ENCODE data around the gene LTBP2.
A peak's percentile ranks its signal among the peaks of the same experiment; 100 is the strongest.

LTBP2 gene

DNA sequence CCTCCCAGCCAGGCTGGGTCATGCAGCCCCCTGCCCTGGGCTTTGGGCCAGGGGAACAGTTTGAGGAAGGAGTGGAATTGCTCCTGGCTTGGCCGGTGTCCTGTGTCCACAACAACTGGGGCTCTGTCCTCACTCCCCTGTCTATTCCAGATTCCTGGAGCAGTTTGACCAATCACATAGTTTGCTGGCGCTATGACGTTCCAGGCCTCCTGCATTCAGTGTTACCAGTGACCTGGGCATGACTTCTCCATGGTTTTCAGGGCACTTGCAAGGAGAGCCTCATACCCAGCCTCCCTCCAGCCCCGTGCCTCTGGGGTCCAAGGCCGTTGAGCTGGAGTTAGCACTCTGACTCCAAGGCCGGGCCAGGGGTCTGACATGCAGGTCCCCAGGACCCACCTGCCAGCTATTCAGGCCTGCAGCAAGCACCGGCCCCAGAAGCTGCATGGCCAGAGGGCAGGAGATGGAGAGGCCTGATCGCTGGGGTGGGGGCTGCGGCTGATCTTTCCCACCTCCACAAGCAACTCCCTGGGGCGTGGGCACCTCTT is 84.2 kb downstream of the LTBP2 start:
- no peak for TF ChIP-seq POLR2A (IDR thresholded peaks at IDR 0.05; ENCODE audit: low read depth, low read length)
- DNase-seq (ENCODE audit: insufficient read length, low spot score), result no peak
- no peak for FAIRE-seq

- no peak for TF ChIP-seq POLR2A (IDR thresholded peaks at IDR 0.05; ENCODE audit: low read depth, low read length)
- no peak for FAIRE-seq
- no peak for DNase-seq (ENCODE audit: insufficient read length, low spot score)
Measured at GRCh38 chr14:74526854-74527585, 85.0 kb downstream of the LTBP2 start.

GRCh38 chr14:74525361-74525851 is 86.6 kb downstream of the LTBP2 start:
- DNase-seq (ENCODE audit: insufficient read length, low spot score), result no peak
- no peak for TF ChIP-seq POLR2A (IDR thresholded peaks at IDR 0.05; ENCODE audit: low read depth, low read length)
- FAIRE-seq, result no peak

GRCh38 chr14:74524812-74525135 is 87.3 kb downstream of the LTBP2 start:
- DNase-seq (ENCODE audit: insufficient read length, low spot score), result no peak
- no peak for TF ChIP-seq POLR2A (IDR thresholded peaks at IDR 0.05; ENCODE audit: low read depth, low read length)
- no peak for FAIRE-seq

- DNase-seq (ENCODE audit: insufficient read length, low spot score) (no peak), FAIRE-seq (no peak)
- TF ChIP-seq POLR2A (IDR thresholded peaks at IDR 0.05; ENCODE audit: low read depth, low read length), result no peak
Measured at GRCh38 chr14:74524076-74524811, 87.8 kb downstream of the LTBP2 start.

DNA sequence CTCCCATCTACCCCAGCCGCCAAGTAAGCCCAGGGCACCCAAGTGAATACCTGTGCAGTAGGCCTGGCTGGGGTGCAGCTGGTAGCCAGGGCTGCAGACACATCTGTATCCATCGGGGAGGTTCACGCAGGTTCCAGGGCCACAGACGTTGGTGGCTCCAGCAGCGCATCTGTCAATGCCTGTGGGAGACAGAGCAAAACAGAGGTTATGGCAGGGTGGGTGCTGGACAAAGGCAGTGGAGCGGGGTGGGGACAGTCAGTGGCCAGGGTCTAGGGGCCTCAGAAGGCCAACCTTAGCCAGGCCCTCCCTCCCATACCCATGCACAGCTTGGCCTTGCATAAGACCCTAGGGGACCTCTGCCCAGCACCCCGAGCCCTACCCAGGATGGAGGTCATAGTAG is 89.3 kb downstream of the LTBP2 start:
- TF ChIP-seq POLR2A (IDR thresholded peaks at IDR 0.05; ENCODE audit: low read depth, low read length), result no peak

DNA sequence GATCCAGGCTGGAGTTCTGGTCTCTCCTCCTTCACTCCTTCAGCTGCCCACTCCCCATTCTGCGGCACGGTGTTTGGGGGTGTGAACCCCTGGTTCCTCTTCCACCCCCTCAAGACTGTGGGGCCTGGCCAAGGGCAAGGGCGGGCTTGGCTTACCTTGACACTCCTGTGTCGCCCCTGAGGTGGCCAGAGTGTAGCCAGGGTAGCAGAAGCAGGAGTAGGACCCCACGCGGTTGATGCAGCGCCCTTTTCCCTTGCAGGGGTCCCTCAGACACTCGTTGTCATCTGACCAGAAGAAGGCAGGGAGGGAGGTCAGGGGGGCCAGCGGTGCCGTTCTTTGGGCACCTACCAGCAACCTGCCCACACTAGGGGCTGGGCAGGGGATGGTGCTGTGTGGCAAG is 90.3 kb downstream of the LTBP2 start:
- no peak for FAIRE-seq
- no peak for DNase-seq (ENCODE audit: insufficient read length, low spot score)
- no peak for TF ChIP-seq POLR2A (IDR thresholded peaks at IDR 0.05; ENCODE audit: low read depth, low read length)

More for the DNA sequence above, 89.3 kb downstream of the LTBP2 start:
- DNase-seq (ENCODE audit: insufficient read length, low spot score) (no peak), FAIRE-seq (no peak)

DNA sequence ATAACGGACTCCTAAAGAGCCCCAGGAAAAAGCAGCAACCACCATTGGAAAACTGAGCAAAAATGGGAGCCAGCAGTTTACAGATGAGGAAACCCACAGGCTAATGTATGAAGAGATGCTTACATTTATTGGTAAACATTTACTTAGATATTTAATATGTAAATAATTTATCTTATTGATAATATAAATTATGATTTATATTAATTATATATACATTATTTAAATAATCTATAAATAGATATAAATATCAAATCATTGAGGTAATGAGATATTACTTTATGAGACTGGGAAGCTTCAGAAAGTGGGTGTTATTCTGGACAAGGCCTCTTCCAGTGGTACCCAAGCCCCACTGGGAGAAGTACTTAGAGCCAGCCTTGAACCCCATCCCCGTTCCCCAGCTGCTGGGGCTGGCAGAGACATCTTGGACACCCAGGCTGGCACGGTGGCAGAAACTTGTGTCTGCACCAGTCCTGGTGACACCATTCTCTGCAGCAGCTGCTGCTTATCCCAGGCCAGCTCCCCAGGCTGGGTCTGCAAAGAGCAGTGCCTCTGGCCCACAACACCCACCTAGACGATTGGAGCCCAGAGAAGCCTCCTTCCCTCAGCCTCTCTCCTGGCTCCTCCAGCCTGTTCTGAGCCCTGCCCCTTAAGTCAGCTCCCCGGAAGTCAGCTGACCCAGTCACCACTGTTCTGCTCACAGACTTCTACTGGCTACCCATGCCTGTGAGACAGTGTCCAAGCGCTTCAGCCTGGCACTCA is 92.5 kb downstream of the LTBP2 start:
- no peak for FAIRE-seq
- TF ChIP-seq POLR2A (IDR thresholded peaks at IDR 0.05; ENCODE audit: low read depth, low read length), result no peak
- no peak for DNase-seq (ENCODE audit: insufficient read length, low spot score)

DNA sequence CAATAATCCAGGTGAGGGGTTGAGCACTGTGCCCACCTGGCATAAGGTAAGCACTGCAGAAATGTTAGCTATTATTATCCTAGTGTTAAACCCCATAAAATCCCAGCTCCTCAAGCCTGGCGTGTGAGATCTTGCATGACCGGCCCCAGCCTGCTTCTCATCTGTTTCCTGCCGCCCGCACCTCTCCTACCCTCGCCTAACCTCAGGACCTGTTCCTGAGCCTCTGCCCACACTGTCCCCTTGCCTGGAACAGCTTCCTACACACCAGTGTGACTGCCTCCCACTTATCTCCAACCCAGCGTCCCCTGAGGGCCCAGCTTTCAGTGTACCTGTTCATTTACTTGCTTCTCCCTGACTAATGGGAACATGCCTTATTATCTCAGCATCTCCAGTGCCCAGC is 93.8 kb downstream of the LTBP2 start:
- FAIRE-seq, result no peak
- no peak for TF ChIP-seq POLR2A (IDR thresholded peaks at IDR 0.05; ENCODE audit: low read depth, low read length)
- no peak for DNase-seq (ENCODE audit: insufficient read length, low spot score)

GRCh38 chr14:74517731-74518130 is 94.3 kb downstream of the LTBP2 start:
- no peak for TF ChIP-seq POLR2A (IDR thresholded peaks at IDR 0.05; ENCODE audit: low read depth, low read length)
- DNase-seq (ENCODE audit: insufficient read length, low spot score) (no peak), FAIRE-seq (no peak)

DNA sequence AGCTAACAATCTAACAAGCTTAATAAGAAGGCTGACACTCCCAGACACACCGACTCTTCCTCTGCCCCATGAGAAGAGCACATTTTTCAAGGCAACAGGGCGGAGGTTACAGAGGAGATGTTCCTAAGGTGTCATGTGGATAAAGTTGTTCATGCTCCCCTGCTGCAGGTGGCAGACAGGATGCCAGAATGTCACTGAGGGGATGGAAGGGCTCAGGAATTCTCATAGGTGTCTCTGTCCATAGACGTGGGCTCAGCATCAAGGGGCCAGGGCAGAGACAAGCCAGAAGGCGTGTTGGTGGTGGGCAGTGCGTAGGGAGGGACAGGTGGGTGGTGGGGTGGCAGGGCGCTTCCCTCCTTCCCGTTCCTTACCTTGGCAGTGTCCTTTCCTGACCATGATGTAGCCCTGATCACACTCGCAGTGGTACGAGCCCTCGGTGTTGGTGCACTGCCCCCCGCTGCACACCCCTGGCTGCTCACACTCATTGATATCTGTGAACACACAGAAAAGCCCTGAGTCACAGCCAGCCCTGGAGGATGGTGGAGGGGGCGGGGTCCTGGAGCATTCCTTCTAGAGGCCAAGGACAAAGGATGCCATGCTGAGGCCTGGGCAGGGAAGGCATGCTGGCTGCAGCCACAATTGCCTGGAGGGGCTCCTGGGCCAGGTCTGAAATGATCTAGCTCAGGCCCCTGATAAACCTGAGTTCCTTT is 95.4 kb downstream of the LTBP2 start:
- TF ChIP-seq POLR2A (IDR thresholded peaks at IDR 0.05; ENCODE audit: low read depth, low read length), result no peak

GRCh38 chr14:74515891-74516412 is 96.1 kb downstream of the LTBP2 start:
- TF ChIP-seq POLR2A (IDR thresholded peaks at IDR 0.05; ENCODE audit: low read depth, low read length), result no peak
- FAIRE-seq (no peak), DNase-seq (ENCODE audit: insufficient read length, low spot score) (no peak)

More for the DNA sequence above, 95.4 kb downstream of the LTBP2 start:
- FAIRE-seq (no peak), DNase-seq (ENCODE audit: insufficient read length, low spot score) (no peak)

GRCh38 chr14:74514471-74514941 is 97.5 kb downstream of the LTBP2 start:
- DNase-seq (ENCODE audit: insufficient read length, low spot score), result peak; percentile 37
- peak; percentile 41 for FAIRE-seq
- no peak for TF ChIP-seq POLR2A (IDR thresholded peaks at IDR 0.05; ENCODE audit: low read depth, low read length)

Data from H54 (cell line).